Neural progenitor cell (in vitro differentiated cells): ENCODE measurements around the gene SLX9.

Experiments
- EZH2 ChIP-seq: fragments of 200-600 bp; sonication (generic); IDR thresholded peaks from 2 replicates; pipeline ENCODE4 v1.6.1; 2017; ENCODE audit warnings: antibody characterized with exemption, mild to moderate bottlenecking, moderate library complexity
- EZH2phosphoT487 ChIP-seq: fragments of 200-600 bp; sonication (generic); IDR thresholded peaks from 2 replicates; pipeline ENCODE4 v1.6.1; 2017; ENCODE audit warnings: antibody characterized with exemption
- TF ChIP-seq, protein P1 (sequence below): fragments of 200-600 bp; sonication (generic); IDR thresholded peaks from 2 replicates; pipeline ENCODE4 v1.5.1; 2017; ENCODE audit warnings: antibody characterized with exemption, mild to moderate bottlenecking

DNA sequence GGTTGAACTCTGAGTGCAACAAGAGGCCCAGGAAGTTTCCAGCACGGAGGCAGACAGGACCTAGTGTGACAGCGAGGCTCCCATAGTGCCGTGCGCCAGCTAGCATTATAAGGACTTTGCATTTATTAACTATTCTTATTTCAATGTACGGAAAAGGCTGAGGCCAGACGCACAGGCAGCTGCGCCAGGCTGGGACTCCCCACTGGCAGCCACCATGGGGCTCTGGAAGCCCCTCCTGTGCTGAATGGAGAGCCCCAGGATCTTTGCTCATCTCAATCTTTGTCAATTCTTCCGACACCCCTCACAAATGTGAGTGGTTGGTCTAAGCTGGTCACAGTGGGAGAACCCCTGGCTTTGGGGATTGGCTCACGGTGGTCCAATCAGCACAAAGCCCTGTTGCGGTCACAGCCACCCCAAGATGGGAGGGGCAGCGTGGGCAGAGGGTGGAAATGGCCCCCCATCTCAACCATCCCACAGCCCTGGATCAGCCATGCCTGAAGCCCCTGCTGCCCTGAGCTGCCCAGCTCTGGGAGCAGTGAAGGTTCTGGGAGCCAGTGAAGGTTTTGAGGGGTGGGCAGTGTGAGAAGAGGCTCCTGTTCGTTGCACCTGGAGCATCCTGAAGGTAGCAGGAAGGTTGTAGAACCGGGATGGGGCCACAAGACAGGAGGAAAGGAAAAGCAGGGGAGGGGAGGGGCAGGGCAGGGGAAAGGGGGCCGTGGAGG, 75.1 kb downstream of the SLX9 start:
- TF ChIP-seq EZH2: no peak
- TF ChIP-seq, protein P1, sequence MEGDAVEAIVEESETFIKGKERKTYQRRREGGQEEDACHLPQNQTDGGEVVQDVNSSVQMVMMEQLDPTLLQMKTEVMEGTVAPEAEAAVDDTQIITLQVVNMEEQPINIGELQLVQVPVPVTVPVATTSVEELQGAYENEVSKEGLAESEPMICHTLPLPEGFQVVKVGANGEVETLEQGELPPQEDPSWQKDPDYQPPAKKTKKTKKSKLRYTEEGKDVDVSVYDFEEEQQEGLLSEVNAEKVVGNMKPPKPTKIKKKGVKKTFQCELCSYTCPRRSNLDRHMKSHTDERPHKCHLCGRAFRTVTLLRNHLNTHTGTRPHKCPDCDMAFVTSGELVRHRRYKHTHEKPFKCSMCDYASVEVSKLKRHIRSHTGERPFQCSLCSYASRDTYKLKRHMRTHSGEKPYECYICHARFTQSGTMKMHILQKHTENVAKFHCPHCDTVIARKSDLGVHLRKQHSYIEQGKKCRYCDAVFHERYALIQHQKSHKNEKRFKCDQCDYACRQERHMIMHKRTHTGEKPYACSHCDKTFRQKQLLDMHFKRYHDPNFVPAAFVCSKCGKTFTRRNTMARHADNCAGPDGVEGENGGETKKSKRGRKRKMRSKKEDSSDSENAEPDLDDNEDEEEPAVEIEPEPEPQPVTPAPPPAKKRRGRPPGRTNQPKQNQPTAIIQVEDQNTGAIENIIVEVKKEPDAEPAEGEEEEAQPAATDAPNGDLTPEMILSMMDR: no peak
- TF ChIP-seq EZH2phosphoT487: no peak
